ENCODE measurements around the gene NHSL1. TPM values are rescaled to one million over a fixed set of nuclear protein-coding genes. Genes with fewer than 3 reads are reported as not detected.

Gene NHSL1
- total RNA-seq, 1 donor from 2014 or later = 57.8 TPM

- TF ChIP-seq CTCF (IDR thresholded peaks at IDR 0.05; ENCODE audit: partially characterized antibody, unreplicated experiment) = no peak
- Mint-ChIP-seq H3K4me3 (ENCODE audit: unreplicated experiment) (peak overlapping the region; percentile 87), H3K27me3 (ENCODE audit: unreplicated experiment) (peaks cover 8% of the 10 kb centered on the region), H3K4me1 (ENCODE audit: low read depth, unreplicated experiment) (peaks cover 48% of the 10 kb centered on the region), H3K36me3 (ENCODE audit: unreplicated experiment) (no peaks in the 10 kb centered on the region), H3K9me3 (ENCODE audit: unreplicated experiment) (peaks cover 11% of the 10 kb centered on the region), H3K27ac (ENCODE audit: unreplicated experiment) (peak overlapping the region; percentile 99)
- DNase-seq = no peak
These were observed 528 bp downstream of the NHSL1 start for GRCh38 chr6:138498629-138499302.

DNA sequence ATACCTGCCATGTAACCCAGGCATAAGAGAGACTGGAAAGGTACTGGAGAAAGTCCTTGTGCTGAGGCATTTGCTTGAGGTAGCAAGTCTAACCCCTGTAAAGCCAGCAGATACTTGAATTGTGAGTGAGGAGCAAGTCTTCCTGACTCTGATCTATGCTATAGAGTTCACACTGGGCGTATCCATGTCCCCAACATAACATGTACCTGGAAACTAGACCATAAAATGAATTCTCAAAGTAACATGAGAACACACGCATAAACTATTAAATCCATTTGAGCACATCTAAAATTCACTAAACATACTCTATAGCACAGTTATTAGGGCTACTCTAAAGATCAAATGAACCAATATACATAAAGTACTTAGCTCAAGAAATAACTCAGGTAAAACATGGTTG is 2.0 kb downstream of the NHSL1 start:
- peak overlapping the region; percentile 52 for H3K27ac Mint-ChIP-seq (ENCODE audit: unreplicated experiment)
- H3K9me3 Mint-ChIP-seq (ENCODE audit: unreplicated experiment) = peaks cover 11% of the 10 kb centered on the region
- peaks cover 6% of the 10 kb centered on the region for H3K27me3 Mint-ChIP-seq (ENCODE audit: unreplicated experiment)

GRCh38 chr6:138494312-138494711 is 5.0 kb downstream of the NHSL1 start:
- Mint-ChIP-seq H3K4me3 (ENCODE audit: unreplicated experiment) (no peak overlapping the region), H3K27ac (ENCODE audit: unreplicated experiment) (peak overlapping the region; percentile 68), H3K36me3 (ENCODE audit: unreplicated experiment) (no peaks in the 10 kb centered on the region), H3K9me3 (ENCODE audit: unreplicated experiment) (peaks cover 15% of the 10 kb centered on the region), H3K27me3 (ENCODE audit: unreplicated experiment) (peaks cover 6% of the 10 kb centered on the region), H3K4me1 (ENCODE audit: low read depth, unreplicated experiment) (peaks cover 56% of the 10 kb centered on the region)
- TF ChIP-seq CTCF (IDR thresholded peaks at IDR 0.05; ENCODE audit: partially characterized antibody, unreplicated experiment) = no peak
- DNase-seq = no peak

More for the DNA sequence above, 2.0 kb downstream of the NHSL1 start:
- TF ChIP-seq CTCF (IDR thresholded peaks at IDR 0.05; ENCODE audit: partially characterized antibody, unreplicated experiment) = no peak
- DNase-seq = no peak
- H3K36me3 Mint-ChIP-seq (ENCODE audit: unreplicated experiment) = no peaks in the 10 kb centered on the region
- peaks cover 55% of the 10 kb centered on the region for H3K4me1 Mint-ChIP-seq (ENCODE audit: low read depth, unreplicated experiment)
- peak overlapping the region; percentile 87 for H3K4me3 Mint-ChIP-seq (ENCODE audit: unreplicated experiment)

DNA sequence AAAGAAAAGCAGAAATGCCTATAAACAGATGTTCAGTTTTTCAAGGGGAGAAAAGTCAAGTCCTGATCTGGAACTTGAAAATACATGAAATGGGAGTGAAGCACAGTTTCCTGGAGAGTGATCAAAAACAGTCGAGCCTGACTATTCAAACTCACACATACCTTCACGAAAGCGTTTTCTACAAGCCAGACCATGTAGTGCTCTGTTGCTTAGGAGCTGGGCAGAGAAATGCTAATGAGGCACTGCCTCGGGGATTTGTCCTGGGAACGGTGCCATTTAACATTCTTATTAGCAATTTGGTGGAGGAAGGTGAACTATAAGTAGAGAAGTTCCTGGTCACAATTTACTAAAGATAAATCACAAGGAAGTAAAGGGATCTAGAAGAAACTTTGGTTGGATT is 5.9 kb downstream of the NHSL1 start:
- Mint-ChIP-seq H3K4me3 (ENCODE audit: unreplicated experiment) (peak overlapping the region; percentile 55), H3K36me3 (ENCODE audit: unreplicated experiment) (no peaks in the 10 kb centered on the region), H3K9me3 (ENCODE audit: unreplicated experiment) (peaks cover 7% of the 10 kb centered on the region), H3K4me1 (ENCODE audit: low read depth, unreplicated experiment) (peaks cover 49% of the 10 kb centered on the region), H3K27me3 (ENCODE audit: unreplicated experiment) (no peaks in the 10 kb centered on the region), H3K27ac (ENCODE audit: unreplicated experiment) (peak overlapping the region; percentile 45)
- TF ChIP-seq CTCF (IDR thresholded peaks at IDR 0.05; ENCODE audit: partially characterized antibody, unreplicated experiment) = no peak
- no peak for DNase-seq

DNA sequence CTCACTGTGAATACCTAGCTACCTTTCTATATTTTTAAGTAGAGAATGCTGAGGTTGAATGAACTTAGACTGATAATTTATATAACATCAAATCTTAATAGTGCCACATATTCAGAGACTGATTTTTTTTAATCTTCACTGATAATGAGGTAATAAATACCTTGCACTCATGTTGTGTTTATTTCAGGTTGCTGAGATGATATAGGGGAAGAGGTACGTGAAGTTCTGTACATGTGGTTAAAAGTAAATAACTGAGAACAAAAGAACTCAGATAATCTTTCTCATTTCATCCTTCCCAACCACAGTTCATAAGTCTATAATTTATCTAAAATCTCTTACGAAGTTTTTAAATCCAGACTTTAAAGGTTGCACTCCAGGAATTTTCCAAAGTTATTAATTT is 6.4 kb downstream of the NHSL1 start:
- Mint-ChIP-seq H3K36me3 (ENCODE audit: unreplicated experiment) (no peaks in the 10 kb centered on the region), H3K27me3 (ENCODE audit: unreplicated experiment) (no peaks in the 10 kb centered on the region), H3K4me3 (ENCODE audit: unreplicated experiment) (no peak overlapping the region), H3K27ac (ENCODE audit: unreplicated experiment) (peak overlapping the region; percentile 98), H3K9me3 (ENCODE audit: unreplicated experiment) (peaks cover 4% of the 10 kb centered on the region), H3K4me1 (ENCODE audit: low read depth, unreplicated experiment) (peaks cover 43% of the 10 kb centered on the region)
- DNase-seq = no peak
- no peak for TF ChIP-seq CTCF (IDR thresholded peaks at IDR 0.05; ENCODE audit: partially characterized antibody, unreplicated experiment)
